ENCODE data around the gene ELFN2.
A peak's percentile ranks its signal among the peaks of the same experiment; 100 is the strongest.

ELFN2 gene

DNA sequence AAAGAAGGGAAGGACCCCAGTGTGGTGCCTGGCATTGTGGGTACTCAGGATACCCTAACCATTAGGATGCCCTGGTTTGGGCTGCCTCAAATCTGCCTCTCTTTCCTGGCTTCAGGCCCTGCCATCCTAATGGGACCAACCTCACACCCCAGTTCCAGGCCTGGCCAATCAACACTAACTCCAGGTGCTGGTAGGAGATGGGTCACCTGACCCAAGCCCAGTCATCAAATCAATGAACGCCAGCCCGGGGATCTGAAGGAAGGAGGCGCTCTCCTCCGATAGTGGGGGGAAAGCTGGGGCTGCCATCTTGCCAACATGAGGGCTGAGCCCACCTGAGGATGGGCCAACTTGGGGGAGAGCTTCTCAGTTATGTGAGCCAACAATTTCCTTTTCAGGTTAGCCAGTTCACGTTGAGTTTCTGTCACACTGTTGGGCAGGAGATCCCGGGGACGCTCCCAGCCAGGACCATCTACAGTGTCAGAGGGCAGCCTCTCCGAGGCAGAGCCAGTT is 46.2 kb upstream of the ELFN2 start:
- Histone ChIP-seq H3K4me1 (ENCODE audit: control insufficient read depth, insufficient read depth, low read length) (no peaks in the 10 kb centered on the region), H3K9me3 (ENCODE audit: control insufficient read depth, insufficient read depth, low read depth, low read length) (no peaks in the 10 kb centered on the region)

DNA sequence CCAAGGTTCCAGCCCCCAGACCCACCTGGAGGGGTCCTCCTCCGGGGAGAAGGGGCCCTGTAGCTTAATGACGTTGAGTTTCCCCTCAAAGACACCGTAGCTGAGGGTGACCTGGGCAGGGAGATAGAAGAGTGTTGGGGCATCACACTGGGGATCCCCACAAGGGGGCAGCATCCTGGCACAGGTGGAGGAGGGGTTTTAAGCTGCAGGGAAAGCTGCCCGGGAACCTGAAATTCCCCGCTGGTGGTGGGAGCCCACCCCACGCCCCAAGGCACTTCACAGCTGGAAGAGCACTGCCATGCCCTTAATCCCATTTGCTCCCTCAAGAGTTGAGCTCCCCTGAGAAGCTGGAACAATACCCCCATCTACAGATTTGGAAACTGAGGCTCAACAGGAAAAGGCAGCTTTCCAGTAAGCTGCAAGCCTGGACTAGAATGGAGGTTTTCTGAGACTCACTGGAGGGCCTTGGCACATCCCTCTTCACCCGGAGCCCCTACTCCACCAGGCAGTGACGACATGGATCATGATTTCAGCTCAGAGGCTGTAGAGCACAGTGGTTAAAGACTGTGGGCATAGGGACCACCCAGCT is 45.2 kb upstream of the ELFN2 start:
- Histone ChIP-seq H3K27ac (ENCODE audit: extremely low read depth, low read depth, low read length) (no peak overlapping the region), H3K36me3 (ENCODE audit: control insufficient read depth in 2 of 2, insufficient read depth in 1 of 2, low read length in 2 of 2) (no peaks in the 10 kb centered on the region), H3K4me1 (ENCODE audit: control insufficient read depth, insufficient read depth, low read length) (no peaks in the 10 kb centered on the region), H3K9me3 (ENCODE audit: control insufficient read depth, insufficient read depth, low read depth, low read length) (no peaks in the 10 kb centered on the region), H3K4me3 (ENCODE audit: low read depth, low read length) (no peak overlapping the region)
- POLR2A ChIA-PET = interaction anchor here (0.7 to 1.7 kb wide), 3 partner anchors 40 to 69 kb away, joined by 3 to 5 read pairs (median 3); no protein-coding TSS in a partner anchor
- TF ChIP-seq CTCF (tag by site-specific recombination; IDR thresholded peaks at IDR 0.05) (peak; percentile 63), ZBTB20 (tag by site-specific recombination; IDR thresholded peaks at IDR 0.05) (peak; percentile 19; the same call in 1 of the 2 replicates), ZNF654 (tag by site-specific recombination; IDR thresholded peaks at IDR 0.05; ENCODE audit: low read depth) (peak; percentile 41), ZIC2 (tag by site-specific recombination; IDR thresholded peaks at IDR 0.05) (0 out of 2 replicates have a peak, but pooled peaks have one; percentile 11), SCRT2 (tag by site-specific recombination; IDR thresholded peaks at IDR 0.05) (no peak)
- CTCF ChIA-PET = interaction anchor here (0.5 to 7.2 kb wide), 41 partner anchors 9 to 1242 kb away, joined by 3 to 115 read pairs (median 5); partner anchors contain the start of genes CARD10 and MFNG

More for the DNA sequence above, 46.2 kb upstream of the ELFN2 start:
- Histone ChIP-seq H3K27ac (ENCODE audit: extremely low read depth, low read depth, low read length) (no peak overlapping the region), H3K36me3 (ENCODE audit: control insufficient read depth in 2 of 2, insufficient read depth in 1 of 2, low read length in 2 of 2) (no peaks in the 10 kb centered on the region), H3K4me3 (ENCODE audit: low read depth, low read length) (no peak overlapping the region)
- CTCF ChIA-PET = interaction anchor here (0.7 to 7.2 kb wide), 19 partner anchors 9 to 192 kb away, joined by 3 to 115 read pairs (median 11); partner anchors contain the start of gene MFNG
- POLR2A ChIA-PET = interaction anchor here (1.0 kb wide), 1 partner anchor 44 kb away, joined by 3 read pairs; no protein-coding TSS in a partner anchor
- no peak for TF ChIP-seq ZFHX2 (tag by site-specific recombination; conservative IDR thresholded peaks at IDR 0.05)

DNA sequence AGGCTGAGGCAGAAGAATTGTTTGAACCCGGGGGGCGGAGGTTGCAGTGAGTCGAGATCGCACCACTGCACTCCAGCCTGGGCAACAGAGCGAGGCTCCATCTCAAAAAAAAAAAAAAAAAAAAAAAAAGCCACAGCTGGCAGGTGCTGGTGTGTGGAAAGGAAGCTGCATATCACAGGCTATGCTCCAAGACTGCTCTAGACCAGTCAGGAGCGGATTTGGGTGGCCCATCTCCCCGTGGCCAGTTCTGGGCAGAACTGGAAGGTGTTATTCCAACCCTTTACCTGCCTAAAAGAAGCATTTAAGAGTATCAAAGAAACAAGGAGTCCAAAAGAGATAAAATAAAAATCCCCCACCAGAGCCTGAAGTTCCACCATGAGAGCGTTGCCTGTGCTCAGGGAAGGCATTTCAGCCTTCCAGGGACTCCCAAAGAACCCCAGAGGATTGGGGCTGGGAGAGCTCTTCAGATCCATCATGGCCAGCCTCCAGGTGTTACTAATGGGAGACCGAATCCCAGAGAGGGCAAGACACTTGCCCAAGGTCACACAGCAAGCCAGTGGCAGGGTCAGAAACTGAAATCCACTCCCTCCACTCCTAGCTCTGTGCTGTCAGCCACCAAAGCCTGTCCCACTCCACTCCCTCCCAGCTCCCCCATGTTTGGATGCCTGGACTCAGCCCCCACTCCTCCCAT is 44.6 kb upstream of the ELFN2 start:
- no peaks in the 10 kb centered on the region for H3K36me3 ChIP-seq (ENCODE audit: control insufficient read depth in 2 of 2, insufficient read depth in 1 of 2, low read length in 2 of 2)
- POLR2A ChIA-PET = interaction anchor here (1.7 kb wide), 1 partner anchor 41 kb away, joined by 5 read pairs; no protein-coding TSS in a partner anchor
- H3K4me3 ChIP-seq (ENCODE audit: low read depth, low read length) = no peak overlapping the region
- H3K27ac ChIP-seq (ENCODE audit: extremely low read depth, low read depth, low read length) = no peak overlapping the region
- no peaks in the 10 kb centered on the region for H3K4me1 ChIP-seq (ENCODE audit: control insufficient read depth, insufficient read depth, low read length)
- CTCF ChIA-PET = interaction anchor here (0.5 to 7.2 kb wide), 35 partner anchors 9 to 1031 kb away, joined by 3 to 115 read pairs (median 6); partner anchors contain the start of genes CARD10 and MFNG
- no peaks in the 10 kb centered on the region for H3K9me3 ChIP-seq (ENCODE audit: control insufficient read depth, insufficient read depth, low read depth, low read length)
- TF ChIP-seq ZNF169 (tag by site-specific recombination; IDR thresholded peaks at IDR 0.05) = no peak
- no peak for TF ChIP-seq ZBTB21 (tag by site-specific recombination; IDR thresholded peaks at IDR 0.05)
- TF ChIP-seq ZNF768 (tag by site-specific recombination; IDR thresholded peaks at IDR 0.05) = peak; percentile 77; the same call in 1 of the 2 replicates
- TF ChIP-seq, protein P1, sequence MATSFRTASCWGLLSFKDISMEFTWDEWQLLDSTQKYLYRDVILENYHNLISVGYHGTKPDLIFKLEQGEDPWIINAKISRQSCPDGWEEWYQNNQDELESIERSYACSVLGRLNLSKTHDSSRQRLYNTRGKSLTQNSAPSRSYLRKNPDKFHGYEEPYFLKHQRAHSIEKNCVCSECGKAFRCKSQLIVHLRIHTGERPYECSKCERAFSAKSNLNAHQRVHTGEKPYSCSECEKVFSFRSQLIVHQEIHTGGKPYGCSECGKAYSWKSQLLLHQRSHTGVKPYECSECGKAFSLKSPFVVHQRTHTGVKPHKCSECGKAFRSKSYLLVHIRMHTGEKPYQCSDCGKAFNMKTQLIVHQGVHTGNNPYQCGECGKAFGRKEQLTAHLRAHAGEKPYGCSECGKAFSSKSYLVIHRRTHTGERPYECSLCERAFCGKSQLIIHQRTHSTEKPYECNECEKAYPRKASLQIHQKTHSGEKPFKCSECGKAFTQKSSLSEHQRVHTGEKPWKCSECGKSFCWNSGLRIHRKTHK (tag by site-specific recombination; IDR thresholded peaks at IDR 0.05) = no peak
- TF ChIP-seq WT1 (tag by site-specific recombination; IDR thresholded peaks at IDR 0.05) = no peak
- TF ChIP-seq ZNF280C (tag by site-specific recombination; IDR thresholded peaks at IDR 0.05) = no peak
- TF ChIP-seq, protein P2, sequence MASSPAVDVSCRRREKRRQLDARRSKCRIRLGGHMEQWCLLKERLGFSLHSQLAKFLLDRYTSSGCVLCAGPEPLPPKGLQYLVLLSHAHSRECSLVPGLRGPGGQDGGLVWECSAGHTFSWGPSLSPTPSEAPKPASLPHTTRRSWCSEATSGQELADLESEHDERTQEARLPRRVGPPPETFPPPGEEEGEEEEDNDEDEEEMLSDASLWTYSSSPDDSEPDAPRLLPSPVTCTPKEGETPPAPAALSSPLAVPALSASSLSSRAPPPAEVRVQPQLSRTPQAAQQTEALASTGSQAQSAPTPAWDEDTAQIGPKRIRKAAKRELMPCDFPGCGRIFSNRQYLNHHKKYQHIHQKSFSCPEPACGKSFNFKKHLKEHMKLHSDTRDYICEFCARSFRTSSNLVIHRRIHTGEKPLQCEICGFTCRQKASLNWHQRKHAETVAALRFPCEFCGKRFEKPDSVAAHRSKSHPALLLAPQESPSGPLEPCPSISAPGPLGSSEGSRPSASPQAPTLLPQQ (tag by site-specific recombination; IDR thresholded peaks at IDR 0.05) = no peak
